Fibroblast of lung (primary cell): ENCODE measurements around the gene UBXN11. TPM values are rescaled to one million over a fixed set of nuclear protein-coding genes. Genes with fewer than 3 reads are reported as not detected.

ENCODE experiments used
- DNase-seq, 2 donors: peaks; one replicate each; pipeline versions ENCODE4 v3.0.0 to v3.0.0-alpha.2; 2010; ENCODE audit warnings: low read depth in 2 of 2
- H2AFZ ChIP-seq: 2 replicates; pipeline ENCODE4 v1.5.1; 2012; ENCODE audit warnings: low read length, control low read depth, inconsistent platforms
- H3K27ac ChIP-seq: 2 replicates; pipeline ENCODE4 v1.5.1; 2011; ENCODE audit warnings: low read length, control low read depth; ENCODE audit not compliant: insufficient read depth
- H3K27me3 ChIP-seq: 2 replicates; pipeline ENCODE4 v1.5.1; 2011; ENCODE audit warnings: mild to moderate bottlenecking, low read length; ENCODE audit not compliant: control insufficient read depth, insufficient read depth
- H3K36me3 ChIP-seq: 2 replicates; pipeline ENCODE4 v1.5.1; 2011; ENCODE audit warnings: low read length; ENCODE audit not compliant: control insufficient read depth, insufficient read depth
- H3K4me1 ChIP-seq: 2 replicates; pipeline ENCODE4 v1.5.1; 2011; ENCODE audit warnings: low read length; ENCODE audit not compliant: control insufficient read depth, insufficient read depth; ENCODE audit errors: extremely low read depth
- H3K4me2 ChIP-seq: 2 replicates; pipeline ENCODE4 v1.5.1; 2011; ENCODE audit warnings: low read length, control low read depth; ENCODE audit not compliant: insufficient read depth; ENCODE audit errors: extremely low read depth
- H3K4me3 ChIP-seq, 4 experiments: fragments of 200-600 bp in 1 of 4; sonication (generic) in 1 of 4; replicated peaks in 1 of 4; 2 replicates each; pipeline ENCODE4 v1.5.1; 2011 to 2016; ENCODE audit warnings: low read length in 4 of 4, low read depth in 3 of 4, mild to moderate bottlenecking in 3 of 4, control low read depth in 2 of 4, inconsistent platforms in 1 of 4, mixed read lengths in 1 of 4; ENCODE audit not compliant: insufficient read depth in 1 of 4; ENCODE audit errors: control extremely low read depth in 1 of 4
- H3K79me2 ChIP-seq: 2 replicates; pipeline ENCODE4 v1.5.1; 2012; ENCODE audit warnings: mild to moderate bottlenecking, low read length, inconsistent platforms; ENCODE audit not compliant: control insufficient read depth, insufficient read depth
- H3K9ac ChIP-seq: 2 replicates; pipeline ENCODE4 v1.5.1; 2011; ENCODE audit warnings: mild to moderate bottlenecking, low read length, control low read depth; ENCODE audit not compliant: insufficient read depth
- H3K9me3 ChIP-seq: 2 replicates; pipeline ENCODE4 v1.5.1; 2012; ENCODE audit warnings: low read depth, low read length; ENCODE audit not compliant: control insufficient read depth, insufficient read depth
- H4K20me1 ChIP-seq: 2 replicates; pipeline ENCODE4 v1.5.1; 2011; ENCODE audit warnings: low read length; ENCODE audit not compliant: control insufficient read depth, insufficient read depth; ENCODE audit errors: extremely low read depth
- CTCF ChIP-seq, 2 donors: IDR thresholded peaks in 1 of 2; conservative IDR thresholded peaks in 1 of 2; 1 replicate in 1 of 2; 2 replicates in 1 of 2; pipeline ENCODE4 v1.5.1; 2011 to 2012; ENCODE audit warnings: low read length in 2 of 2, control low read depth in 1 of 2, inconsistent platforms in 1 of 2, low read depth in 1 of 2, mild to moderate bottlenecking in 1 of 2
- EZH2 ChIP-seq: IDR thresholded peaks from 2 replicates; pipeline ENCODE4 v1.5.1; 2012; ENCODE audit warnings: low read length, control low read depth, mild to moderate bottlenecking; ENCODE audit errors: missing control alignments
- polyA minus RNA-seq: library from RNA; depleted of rRNA, polyadenylated mRNA; stranded (reverse); fragments of >200 nt; gene quantifications from 2 replicates; pipeline ENCODE4 v1.2.3, GENCODE V29; 2011; ENCODE audit warnings: low replicate concordance
- polyA plus RNA-seq, 2 donors: library from polyadenylated mRNA; depleted of rRNA in 1 of 2; stranded (reverse) in 1 of 2; unstranded in 1 of 2; fragments of >200 nt; gene quantifications; 2 replicates each; pipeline ENCODE4 v1.2.1, GENCODE V29; 2011 to 2012; ENCODE audit warnings: missing spikeins in 1 of 2
- total RNA-seq: library from RNA; depleted of rRNA; stranded (reverse); fragments of >200 nt; gene quantifications from 2 replicates; pipeline ENCODE4 v1.2.1, GENCODE V29; 2014

Gene UBXN11
- total RNA-seq, result 2.6 and 3.5 TPM in 2 replicates
- 6.5 and 7.1 TPM in 2 replicates for polyA plus RNA-seq
- polyA plus RNA-seq (2012), result 11.3 and 13.5 TPM in 2 replicates
- polyA minus RNA-seq, result 8.7 and 16.1 TPM in 2 replicates

- H3K79me2 ChIP-seq, result no peaks in the 10 kb centered on the region
- H4K20me1 ChIP-seq, result no peaks in the 10 kb centered on the region
- peak; percentile 93 to 95 for DNase-seq
- peaks cover 13% of the 10 kb centered on the region for H3K4me1 ChIP-seq
- H2AFZ ChIP-seq, result peak within 1 kb of the TSS; percentile 89
- TF ChIP-seq CTCF (conservative IDR thresholded peaks at IDR 0.05 in 1 of 2, IDR thresholded peaks at IDR 0.05 in 1 of 2; ENCODE audit: low read depth in 1 of 2, low read length in 2 of 2) (no peak), EZH2 (no peak)
- H3K4me3 ChIP-seq, result peak within 1 kb of the TSS; percentile 58 to 88 (median 74)
- peak within 1 kb of the TSS; percentile 84 for H3K9ac ChIP-seq
- no peaks in the 10 kb centered on the region for H3K27me3 ChIP-seq
- peak within 1 kb of the TSS; percentile 81 for H3K4me2 ChIP-seq
- no peaks in the 10 kb centered on the region for H3K36me3 ChIP-seq
- H3K27ac ChIP-seq, result peak within 1 kb of the TSS; percentile 87
- H3K9me3 ChIP-seq, result no peaks in the 10 kb centered on the region
Measured at GRCh38 chr1:26306290-26307229, at the start of gene UBXN11. UBXN11 (minus strand) TSS chr1:26306636; CDS start chr1:26302883, 3,753 bp downstream.

- TF ChIP-seq EZH2, result no peak
- TF ChIP-seq CTCF (conservative IDR thresholded peaks at IDR 0.05 in 1 of 2, IDR thresholded peaks at IDR 0.05 in 1 of 2; ENCODE audit: low read depth in 1 of 2, low read length in 2 of 2), result no peak
- no peak overlapping the region for H3K27ac ChIP-seq
- H2AFZ ChIP-seq, result no peak overlapping the region
- H4K20me1 ChIP-seq, result no peaks in the 10 kb centered on the region
- H3K4me1 ChIP-seq, result peaks cover 2% of the 10 kb centered on the region
- DNase-seq, result no peak
- no peak overlapping the region for H3K4me3 ChIP-seq
- H3K9ac ChIP-seq, result no peak overlapping the region
- H3K79me2 ChIP-seq, result no peaks in the 10 kb centered on the region
- no peaks in the 10 kb centered on the region for H3K9me3 ChIP-seq
- no peaks in the 10 kb centered on the region for H3K36me3 ChIP-seq
- H3K4me2 ChIP-seq, result no peak overlapping the region
- peaks cover 37% of the 10 kb centered on the region for H3K27me3 ChIP-seq
Measured at GRCh38 chr1:26356106-26356505, 49.7 kb upstream of the UBXN11 start.

- Histone ChIP-seq H3K9me3 (no peaks in the 10 kb centered on the region), H3K4me1 (no peaks in the 10 kb centered on the region), H3K27ac (no peak overlapping the region), H3K36me3 (no peaks in the 10 kb centered on the region), H2AFZ (no peak overlapping the region), H3K9ac (no peak overlapping the region), H4K20me1 (no peaks in the 10 kb centered on the region), H3K79me2 (no peaks in the 10 kb centered on the region), H3K27me3 (peaks cover 26% of the 10 kb centered on the region), H3K4me2 (no peak overlapping the region), H3K4me3 (no peak overlapping the region)
- TF ChIP-seq EZH2 (no peak), CTCF (conservative IDR thresholded peaks at IDR 0.05 in 1 of 2, IDR thresholded peaks at IDR 0.05 in 1 of 2; ENCODE audit: low read depth in 1 of 2, low read length in 2 of 2) (no peak)
- no peak for DNase-seq
Measured at GRCh38 chr1:26354972-26355371, 48.5 kb upstream of the UBXN11 start.
